Neural cell (in vitro differentiated cells): ENCODE data around the gene TECPR1. TPM values are rescaled to one million over a fixed set of nuclear protein-coding genes. Genes with fewer than 3 reads are reported as not detected.

Experiments used
- H2AFZ ChIP-seq: fragments of 200-600, 300-800 bp; sonication (generic), shearing (Covaris generic); 2 replicates; pipeline ENCODE4 v1.6.0; 2014; ENCODE audit warnings: low read depth, mild to moderate bottlenecking, antibody characterized with exemption, low read length, moderate library complexity
- H3F3A ChIP-seq: fragments of 200-600 bp; shearing (Covaris generic); 2 replicates; pipeline ENCODE4 v1.6.1; 2016; ENCODE audit warnings: mild to moderate bottlenecking, moderate library complexity, mixed read lengths, antibody characterized with exemption, low read length; ENCODE audit not compliant: insufficient read depth, poor library complexity, severe bottlenecking
- H3K27ac ChIP-seq: fragments of 200-600, 300-800 bp; sonication (generic), shearing (Covaris generic); 2 replicates; pipeline ENCODE4 v1.5.1; 2014; ENCODE audit warnings: mild to moderate bottlenecking, low read length, moderate library complexity
- H3K27me3 ChIP-seq: fragments of 300-800, 200-600 bp; sonication (generic), shearing (Covaris generic); 2 replicates; pipeline ENCODE4 v1.6.0; 2014; ENCODE audit warnings: mild to moderate bottlenecking, low read depth, low read length, moderate library complexity; ENCODE audit not compliant: insufficient read depth
- H3K36me3 ChIP-seq: fragments of 300-800, 200-600 bp; sonication (generic), shearing (Covaris generic); 2 replicates; pipeline ENCODE4 v1.5.1; 2014; ENCODE audit warnings: mild to moderate bottlenecking, antibody characterized with exemption, low read length, moderate library complexity; ENCODE audit not compliant: insufficient read depth
- H3K4me2 ChIP-seq: fragments of 300-800, 200-600 bp; sonication (generic), shearing (Covaris generic); 2 replicates; pipeline ENCODE4 v1.6.0; 2014; ENCODE audit warnings: mild to moderate bottlenecking, low read length
- H3K4me3 ChIP-seq: fragments of 300-800, 200-600 bp; sonication (generic), shearing (Covaris generic); 2 replicates; pipeline ENCODE4 v1.5.1; 2014; ENCODE audit warnings: mild to moderate bottlenecking, low read length, moderate library complexity
- H3K79me2 ChIP-seq: fragments of 200-600 bp; shearing (Covaris generic); replicated peaks from 2 replicates; pipeline ENCODE4 v1.6.0; 2014; ENCODE audit warnings: mild to moderate bottlenecking, low read length, moderate library complexity; ENCODE audit not compliant: insufficient read depth
- H3K9ac ChIP-seq: fragments of 300-800, 200-600 bp; sonication (generic), shearing (Covaris generic); 2 replicates; pipeline ENCODE4 v1.6.1; 2016; ENCODE audit warnings: mild to moderate bottlenecking, low read length, mixed read lengths
- H3K9me2 ChIP-seq: fragments of 200-600 bp; shearing (Covaris generic); 2 replicates; pipeline ENCODE4 v1.6.1; 2016; ENCODE audit warnings: mild to moderate bottlenecking, low read length, mixed read lengths; ENCODE audit not compliant: insufficient read depth
- H3K9me3 ChIP-seq: fragments of 200-600, 300-800 bp; sonication (generic), shearing (Covaris generic); 2 replicates; pipeline ENCODE4 v1.6.1; 2016; ENCODE audit warnings: mild to moderate bottlenecking, mixed run types, low read length, moderate library complexity, mixed read lengths
- H4K20me1 ChIP-seq: fragments of 200-600 bp; shearing (Covaris generic); 2 replicates; pipeline ENCODE4 v1.6.1; 2016; ENCODE audit warnings: mild to moderate bottlenecking, mixed run types; ENCODE audit not compliant: insufficient read depth
- EP300 ChIP-seq: fragments of 450-650 bp; conservative IDR thresholded peaks from 2 replicates; pipeline ENCODE4 v1.6.1; 2014; ENCODE audit warnings: antibody characterized with exemption, mild to moderate bottlenecking, moderate library complexity; ENCODE audit not compliant: poor library complexity, severe bottlenecking
- EZH2 ChIP-seq: fragments of 200-600, 300-800 bp; shearing (Covaris generic), sonication (generic); IDR thresholded peaks from 2 replicates; pipeline ENCODE4 v1.6.1; 2014; ENCODE audit warnings: antibody characterized with exemption, low read length, borderline replicate concordance, mild to moderate bottlenecking; ENCODE audit not compliant: insufficient read depth, poor library complexity, severe bottlenecking
- MXI1 ChIP-seq: fragments of 450-650 bp; conservative IDR thresholded peaks from 2 replicates; pipeline ENCODE4 v1.6.1; 2014; ENCODE audit warnings: antibody characterized with exemption, mild to moderate bottlenecking; ENCODE audit not compliant: poor library complexity, severe bottlenecking
- POLR2AphosphoS5 ChIP-seq: IDR thresholded peaks from 2 replicates; pipeline ENCODE4 v1.6.1; 2012
- RAD21 ChIP-seq: fragments of 450-650 bp; conservative IDR thresholded peaks from 2 replicates; pipeline ENCODE4 v1.6.1; 2014; ENCODE audit warnings: antibody characterized with exemption, mild to moderate bottlenecking, moderate library complexity
- SMC3 ChIP-seq: fragments of 450-650 bp; conservative IDR thresholded peaks from 2 replicates; pipeline ENCODE4 v1.6.1; 2014; ENCODE audit warnings: antibody characterized with exemption, mild to moderate bottlenecking, moderate library complexity; ENCODE audit not compliant: poor library complexity
- TAF1 ChIP-seq: IDR thresholded peaks from 2 replicates; pipeline ENCODE4 v1.6.1; 2012; ENCODE audit warnings: low read depth
- polyA plus RNA-seq: library from polyadenylated mRNA; depleted of rRNA; stranded (reverse); fragments of >200 nt; gene quantifications from 2 replicates; pipeline ENCODE4 v1.2.3, GENCODE V29; 2014
- TF ChIP-seq, protein P1 (sequence below): fragments of 450-650 bp; IDR thresholded peaks from 2 replicates; pipeline ENCODE4 v1.5.1; 2014; ENCODE audit warnings: antibody characterized with exemption, mild to moderate bottlenecking, moderate library complexity; ENCODE audit not compliant: poor library complexity, severe bottlenecking
- TF ChIP-seq, protein P2 (sequence below): IDR thresholded peaks from 2 replicates; pipeline ENCODE4 v1.6.1; 2012; ENCODE audit warnings: borderline replicate concordance

TECPR1 gene
- polyA plus RNA-seq, 1 donor from 2014 or later: 46.6 TPM

GRCh38 chr7:98234429-98235147 is 17.4 kb downstream of the TECPR1 start:
- no peaks in the 10 kb centered on the region for H3F3A ChIP-seq
- H3K9me3 ChIP-seq: no peaks in the 10 kb centered on the region
- no peaks in the 10 kb centered on the region for H3K36me3 ChIP-seq
- no peaks in the 10 kb centered on the region for H4K20me1 ChIP-seq
- no peak overlapping the region for H3K27ac ChIP-seq
- H3K27me3 ChIP-seq: no peaks in the 10 kb centered on the region
- no peak overlapping the region for H3K4me3 ChIP-seq
- no peak overlapping the region for H2AFZ ChIP-seq
- no peak overlapping the region for H3K4me2 ChIP-seq
- H3K9ac ChIP-seq: no peak overlapping the region
- H3K79me2 ChIP-seq: no peaks in the 10 kb centered on the region
- TF ChIP-seq, protein P1, sequence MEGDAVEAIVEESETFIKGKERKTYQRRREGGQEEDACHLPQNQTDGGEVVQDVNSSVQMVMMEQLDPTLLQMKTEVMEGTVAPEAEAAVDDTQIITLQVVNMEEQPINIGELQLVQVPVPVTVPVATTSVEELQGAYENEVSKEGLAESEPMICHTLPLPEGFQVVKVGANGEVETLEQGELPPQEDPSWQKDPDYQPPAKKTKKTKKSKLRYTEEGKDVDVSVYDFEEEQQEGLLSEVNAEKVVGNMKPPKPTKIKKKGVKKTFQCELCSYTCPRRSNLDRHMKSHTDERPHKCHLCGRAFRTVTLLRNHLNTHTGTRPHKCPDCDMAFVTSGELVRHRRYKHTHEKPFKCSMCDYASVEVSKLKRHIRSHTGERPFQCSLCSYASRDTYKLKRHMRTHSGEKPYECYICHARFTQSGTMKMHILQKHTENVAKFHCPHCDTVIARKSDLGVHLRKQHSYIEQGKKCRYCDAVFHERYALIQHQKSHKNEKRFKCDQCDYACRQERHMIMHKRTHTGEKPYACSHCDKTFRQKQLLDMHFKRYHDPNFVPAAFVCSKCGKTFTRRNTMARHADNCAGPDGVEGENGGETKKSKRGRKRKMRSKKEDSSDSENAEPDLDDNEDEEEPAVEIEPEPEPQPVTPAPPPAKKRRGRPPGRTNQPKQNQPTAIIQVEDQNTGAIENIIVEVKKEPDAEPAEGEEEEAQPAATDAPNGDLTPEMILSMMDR: no peak
- TF ChIP-seq RAD21 (no peak), EP300 (no peak), MXI1 (no peak)
- TF ChIP-seq, protein P2, sequence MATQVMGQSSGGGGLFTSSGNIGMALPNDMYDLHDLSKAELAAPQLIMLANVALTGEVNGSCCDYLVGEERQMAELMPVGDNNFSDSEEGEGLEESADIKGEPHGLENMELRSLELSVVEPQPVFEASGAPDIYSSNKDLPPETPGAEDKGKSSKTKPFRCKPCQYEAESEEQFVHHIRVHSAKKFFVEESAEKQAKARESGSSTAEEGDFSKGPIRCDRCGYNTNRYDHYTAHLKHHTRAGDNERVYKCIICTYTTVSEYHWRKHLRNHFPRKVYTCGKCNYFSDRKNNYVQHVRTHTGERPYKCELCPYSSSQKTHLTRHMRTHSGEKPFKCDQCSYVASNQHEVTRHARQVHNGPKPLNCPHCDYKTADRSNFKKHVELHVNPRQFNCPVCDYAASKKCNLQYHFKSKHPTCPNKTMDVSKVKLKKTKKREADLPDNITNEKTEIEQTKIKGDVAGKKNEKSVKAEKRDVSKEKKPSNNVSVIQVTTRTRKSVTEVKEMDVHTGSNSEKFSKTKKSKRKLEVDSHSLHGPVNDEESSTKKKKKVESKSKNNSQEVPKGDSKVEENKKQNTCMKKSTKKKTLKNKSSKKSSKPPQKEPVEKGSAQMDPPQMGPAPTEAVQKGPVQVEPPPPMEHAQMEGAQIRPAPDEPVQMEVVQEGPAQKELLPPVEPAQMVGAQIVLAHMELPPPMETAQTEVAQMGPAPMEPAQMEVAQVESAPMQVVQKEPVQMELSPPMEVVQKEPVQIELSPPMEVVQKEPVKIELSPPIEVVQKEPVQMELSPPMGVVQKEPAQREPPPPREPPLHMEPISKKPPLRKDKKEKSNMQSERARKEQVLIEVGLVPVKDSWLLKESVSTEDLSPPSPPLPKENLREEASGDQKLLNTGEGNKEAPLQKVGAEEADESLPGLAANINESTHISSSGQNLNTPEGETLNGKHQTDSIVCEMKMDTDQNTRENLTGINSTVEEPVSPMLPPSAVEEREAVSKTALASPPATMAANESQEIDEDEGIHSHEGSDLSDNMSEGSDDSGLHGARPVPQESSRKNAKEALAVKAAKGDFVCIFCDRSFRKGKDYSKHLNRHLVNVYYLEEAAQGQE: no peak
- no peaks in the 10 kb centered on the region for H3K9me2 ChIP-seq

DNA sequence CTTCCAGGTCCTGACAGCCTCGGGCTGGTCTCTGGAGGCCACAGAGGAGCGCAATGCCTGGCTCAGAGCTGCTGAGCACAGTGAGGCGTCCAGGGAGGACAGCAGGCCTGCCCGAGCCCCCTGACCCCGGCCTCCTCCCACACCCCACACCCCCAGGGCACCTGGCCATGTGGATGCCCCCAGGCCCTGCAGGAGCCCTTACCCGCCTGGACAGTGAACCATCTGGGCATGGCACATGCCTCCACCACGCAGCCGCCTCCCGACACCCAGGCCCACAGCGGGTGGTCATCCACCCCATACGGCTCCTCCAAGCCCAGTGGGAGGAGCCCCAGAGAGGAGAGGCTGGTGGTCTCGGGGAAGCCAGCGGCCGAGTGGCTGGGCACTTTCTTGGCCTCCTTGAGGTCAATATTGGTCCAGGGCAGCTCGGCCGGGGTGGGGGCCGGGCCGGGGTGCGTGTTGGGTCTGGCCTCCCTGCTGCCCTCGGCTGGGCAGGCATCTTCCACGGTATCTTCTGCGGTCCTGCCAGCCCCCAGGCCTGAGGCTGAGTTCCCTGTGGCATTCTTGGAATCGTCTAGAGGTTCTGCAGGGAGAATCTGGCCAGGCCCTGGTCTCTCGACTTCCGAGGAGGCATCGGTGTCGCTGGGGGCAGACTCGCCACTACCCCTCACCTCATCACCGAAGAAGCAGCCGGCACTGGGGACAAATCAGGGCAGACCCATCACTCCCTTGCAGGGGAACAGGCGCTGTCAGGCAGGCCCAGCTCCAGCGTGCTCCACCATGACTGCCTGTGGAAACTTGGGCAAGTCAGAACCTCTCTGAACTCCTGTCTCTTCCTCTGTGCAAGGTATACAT is 18.6 kb downstream of the TECPR1 start:
- Histone ChIP-seq H3K9me2 (no peaks in the 10 kb centered on the region), H3K27me3 (no peaks in the 10 kb centered on the region), H3K36me3 (no peaks in the 10 kb centered on the region), H3K27ac (no peak overlapping the region), H3K9me3 (no peaks in the 10 kb centered on the region), H3K9ac (no peak overlapping the region), H3K4me2 (no peak overlapping the region), H4K20me1 (no peaks in the 10 kb centered on the region), H2AFZ (no peak overlapping the region), H3F3A (no peaks in the 10 kb centered on the region), H3K79me2 (no peaks in the 10 kb centered on the region), H3K4me3 (no peak overlapping the region)
- no peak for TF ChIP-seq SMC3
- no peak for TF ChIP-seq EZH2
- TF ChIP-seq, protein P2: no peak
- TF ChIP-seq RAD21: no peak
- no peak for TF ChIP-seq EP300
- TF ChIP-seq MXI1: no peak
- no peak for TF ChIP-seq POLR2AphosphoS5
- no peak for TF ChIP-seq TAF1
- TF ChIP-seq, protein P1: no peak
